ENCODE measurements around the gene EGFL8.

EGFL8 gene

DNA sequence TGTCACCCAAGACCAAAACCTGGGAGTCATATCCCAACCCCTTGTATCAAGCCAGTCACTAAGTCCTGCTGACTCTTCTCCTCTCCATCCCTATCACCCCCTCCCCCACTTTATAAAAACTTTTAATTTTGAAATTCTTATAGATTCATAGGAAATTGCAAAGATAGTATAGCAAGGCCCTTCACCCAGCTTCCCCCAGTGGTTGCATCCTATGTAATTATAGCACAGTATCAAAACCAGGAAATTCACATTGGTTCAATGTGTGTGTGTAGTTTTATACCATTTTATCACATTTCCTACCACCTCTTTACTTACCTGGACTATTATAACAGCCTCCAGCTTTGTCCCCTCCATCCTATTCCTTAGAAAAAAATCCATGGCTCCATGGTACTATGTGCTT, 6.3 kb upstream of the EGFL8 start:
- no peak overlapping the region for H3K27ac ChIP-seq (ENCODE audit: poor library complexity, severe bottlenecking)
- ATAC-seq (ENCODE audit: low read depth) (no peak), DNase-seq (ENCODE audit: low spot score) (no peak)
- no peak overlapping the region for H3K4me3 ChIP-seq (ENCODE audit: severe bottlenecking)
- no peaks in the 10 kb centered on the region for H3K4me1 ChIP-seq (ENCODE audit: insufficient read depth, poor library complexity, severe bottlenecking)
- no peaks in the 10 kb centered on the region for H3K9me3 ChIP-seq (ENCODE audit: severe bottlenecking)
- H3K36me3 ChIP-seq (ENCODE audit: low read depth), result peaks cover 46% of the 10 kb centered on the region
- TF ChIP-seq, protein P1, sequence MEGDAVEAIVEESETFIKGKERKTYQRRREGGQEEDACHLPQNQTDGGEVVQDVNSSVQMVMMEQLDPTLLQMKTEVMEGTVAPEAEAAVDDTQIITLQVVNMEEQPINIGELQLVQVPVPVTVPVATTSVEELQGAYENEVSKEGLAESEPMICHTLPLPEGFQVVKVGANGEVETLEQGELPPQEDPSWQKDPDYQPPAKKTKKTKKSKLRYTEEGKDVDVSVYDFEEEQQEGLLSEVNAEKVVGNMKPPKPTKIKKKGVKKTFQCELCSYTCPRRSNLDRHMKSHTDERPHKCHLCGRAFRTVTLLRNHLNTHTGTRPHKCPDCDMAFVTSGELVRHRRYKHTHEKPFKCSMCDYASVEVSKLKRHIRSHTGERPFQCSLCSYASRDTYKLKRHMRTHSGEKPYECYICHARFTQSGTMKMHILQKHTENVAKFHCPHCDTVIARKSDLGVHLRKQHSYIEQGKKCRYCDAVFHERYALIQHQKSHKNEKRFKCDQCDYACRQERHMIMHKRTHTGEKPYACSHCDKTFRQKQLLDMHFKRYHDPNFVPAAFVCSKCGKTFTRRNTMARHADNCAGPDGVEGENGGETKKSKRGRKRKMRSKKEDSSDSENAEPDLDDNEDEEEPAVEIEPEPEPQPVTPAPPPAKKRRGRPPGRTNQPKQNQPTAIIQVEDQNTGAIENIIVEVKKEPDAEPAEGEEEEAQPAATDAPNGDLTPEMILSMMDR (IDR thresholded peaks at IDR 0.05; ENCODE audit: poor library complexity, severe bottlenecking), result no peak
- H3K27me3 ChIP-seq (ENCODE audit: insufficient read depth, poor library complexity, severe bottlenecking), result no peaks in the 10 kb centered on the region

DNA sequence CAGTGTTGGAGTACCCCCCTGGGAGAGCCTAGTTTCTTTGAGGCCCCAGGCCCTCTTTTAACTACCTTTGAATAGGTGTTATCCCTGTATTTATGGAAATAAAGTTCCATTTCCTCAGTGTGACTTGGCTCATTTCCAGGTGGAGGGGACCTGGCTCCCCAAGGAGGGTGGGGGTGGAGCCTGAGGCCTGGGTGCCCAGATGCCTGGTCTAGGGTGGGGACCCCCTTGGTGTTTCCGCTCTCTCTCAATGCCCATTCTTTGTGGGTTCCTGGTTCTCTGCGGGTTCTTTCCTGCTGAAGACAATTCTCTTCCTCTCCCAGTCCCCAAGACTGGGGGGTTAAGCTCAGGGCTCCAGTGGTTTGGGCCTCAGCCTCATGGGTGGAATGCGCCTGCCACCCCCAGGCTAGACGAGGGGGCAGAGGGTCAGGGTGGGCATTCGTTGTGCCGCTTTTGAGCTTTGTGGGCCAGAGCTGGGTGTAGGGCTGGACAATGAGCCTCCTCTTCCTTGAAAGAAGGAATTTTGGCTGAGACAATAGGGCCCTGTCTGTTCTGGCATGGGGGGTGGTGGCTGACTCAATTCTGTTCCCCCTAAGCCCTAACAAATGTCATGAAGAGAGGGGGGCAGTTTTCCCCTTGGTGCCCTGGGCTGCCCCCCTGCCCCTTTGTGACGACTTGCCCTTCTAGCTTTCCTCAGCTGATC, 686 bp upstream of the EGFL8 start:
- TF ChIP-seq, protein P1 (IDR thresholded peaks at IDR 0.05; ENCODE audit: poor library complexity, severe bottlenecking), result no peak
- no peak overlapping the region for H3K4me3 ChIP-seq (ENCODE audit: severe bottlenecking)
- H3K27ac ChIP-seq (ENCODE audit: poor library complexity, severe bottlenecking), result no peak overlapping the region
- no peaks in the 10 kb centered on the region for H3K4me1 ChIP-seq (ENCODE audit: insufficient read depth, poor library complexity, severe bottlenecking)
- H3K27me3 ChIP-seq (ENCODE audit: insufficient read depth, poor library complexity, severe bottlenecking), result no peaks in the 10 kb centered on the region
- ATAC-seq (ENCODE audit: low read depth) (no peak), DNase-seq (ENCODE audit: low spot score) (no peak)
- H3K36me3 ChIP-seq (ENCODE audit: low read depth), result peaks cover 36% of the 10 kb centered on the region
- H3K9me3 ChIP-seq (ENCODE audit: severe bottlenecking), result no peaks in the 10 kb centered on the region

DNA sequence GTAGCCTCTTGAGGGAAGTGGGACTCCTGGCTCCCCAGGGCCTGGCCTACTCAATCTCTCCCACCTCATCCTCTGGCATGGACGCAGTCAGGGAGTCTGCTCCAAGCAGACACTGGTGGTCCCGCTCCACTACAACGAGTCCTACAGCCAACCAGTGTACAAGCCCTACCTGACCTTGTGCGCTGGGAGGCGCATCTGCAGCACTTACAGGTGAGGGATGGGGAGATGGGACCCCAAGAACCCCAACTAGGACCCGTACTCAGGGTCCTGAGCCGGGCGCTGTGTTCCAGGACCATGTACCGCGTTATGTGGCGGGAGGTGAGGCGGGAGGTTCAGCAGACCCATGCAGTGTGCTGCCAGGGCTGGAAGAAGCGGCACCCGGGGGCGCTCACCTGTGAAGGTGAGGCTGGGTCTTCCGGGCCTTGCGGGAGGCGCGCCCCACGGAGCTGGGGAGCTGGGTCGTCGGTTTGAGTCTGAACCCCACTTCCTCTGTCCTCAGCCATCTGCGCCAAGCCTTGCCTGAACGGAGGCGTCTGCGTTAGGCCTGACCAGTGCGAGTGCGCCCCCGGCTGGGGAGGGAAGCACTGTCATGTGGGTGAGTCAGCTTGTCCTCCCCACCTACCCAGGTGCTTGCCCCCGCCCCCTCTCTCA, 2.1 kb downstream of the EGFL8 start:
- DNase-seq (ENCODE audit: low spot score) (no peak), ATAC-seq (ENCODE audit: low read depth) (no peak)
- Histone ChIP-seq H3K27me3 (ENCODE audit: insufficient read depth, poor library complexity, severe bottlenecking) (no peaks in the 10 kb centered on the region), H3K36me3 (ENCODE audit: low read depth) (peaks cover 44% of the 10 kb centered on the region), H3K4me1 (ENCODE audit: insufficient read depth, poor library complexity, severe bottlenecking) (no peaks in the 10 kb centered on the region), H3K27ac (ENCODE audit: poor library complexity, severe bottlenecking) (no peak overlapping the region), H3K9me3 (ENCODE audit: severe bottlenecking) (no peaks in the 10 kb centered on the region), H3K4me3 (ENCODE audit: severe bottlenecking) (no peak overlapping the region)
- TF ChIP-seq, protein P1 (IDR thresholded peaks at IDR 0.05; ENCODE audit: poor library complexity, severe bottlenecking), result no peak

DNA sequence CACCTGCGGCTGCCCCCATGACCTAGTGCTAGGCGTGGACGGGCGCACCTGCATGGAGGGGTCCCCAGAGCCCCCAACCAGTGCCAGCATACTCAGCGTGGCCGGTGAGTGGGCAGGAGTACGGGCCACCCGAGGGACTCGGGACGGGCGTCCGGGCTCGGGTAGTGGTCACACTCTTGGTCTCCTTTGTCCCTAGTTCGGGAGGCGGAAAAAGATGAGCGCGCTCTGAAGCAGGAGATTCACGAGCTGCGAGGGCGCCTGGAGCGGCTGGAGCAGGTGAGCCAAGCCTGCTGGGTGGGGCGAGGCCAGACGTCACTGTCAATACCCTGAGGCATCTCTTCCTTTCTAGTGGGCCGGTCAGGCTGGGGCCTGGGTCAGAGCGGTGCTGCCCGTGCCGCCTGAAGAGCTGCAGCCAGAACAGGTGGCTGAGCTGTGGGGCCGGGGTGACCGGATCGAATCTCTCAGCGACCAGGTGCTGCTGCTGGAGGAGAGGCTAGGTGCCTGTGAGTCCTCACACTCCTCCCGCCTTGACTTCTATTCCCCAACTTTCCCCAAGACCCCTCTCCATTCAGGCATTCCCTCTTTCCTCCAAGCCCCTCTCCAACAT, 2.9 kb downstream of the EGFL8 start:
- no peak overlapping the region for H3K4me3 ChIP-seq (ENCODE audit: severe bottlenecking)
- no peak for ATAC-seq (ENCODE audit: low read depth)
- H3K27ac ChIP-seq (ENCODE audit: poor library complexity, severe bottlenecking), result no peak overlapping the region
- TF ChIP-seq, protein P1 (IDR thresholded peaks at IDR 0.05; ENCODE audit: poor library complexity, severe bottlenecking), result no peak
- H3K4me1 ChIP-seq (ENCODE audit: insufficient read depth, poor library complexity, severe bottlenecking), result no peaks in the 10 kb centered on the region
- H3K27me3 ChIP-seq (ENCODE audit: insufficient read depth, poor library complexity, severe bottlenecking), result no peaks in the 10 kb centered on the region
- DNase-seq (ENCODE audit: low spot score), result no peak
- peaks cover 44% of the 10 kb centered on the region for H3K36me3 ChIP-seq (ENCODE audit: low read depth)
- no peaks in the 10 kb centered on the region for H3K9me3 ChIP-seq (ENCODE audit: severe bottlenecking)

All from RWPE2 (cell line).